GM12878 (cell line): ENCODE data around the gene MEGF11. TPM values are rescaled to one million over a fixed set of nuclear protein-coding genes. Genes with fewer than 3 reads are reported as not detected.

Experiments used
- ATAC-seq: fragments of 200-7000 bp; cut with Tn5 transposase; 3 replicates; pipeline ENCODE4 v1.9.1; 2020; ENCODE audit warnings: mild to moderate bottlenecking, moderate library complexity
- BruUV-seq: library from RNA; stranded (reverse); fragments of 400-500 nt; replicated peaks from 2 replicates; lab custom pipeline; 2021; lab: Mats Ljungman, UMichigan
- CTCF ChIA-PET: fragments of 300-600 bp; sonication (Branson Sonifier 250); formaldehyde crosslinking; extraction: SDS; loops from one replicate; lab custom pipeline; 2021; ENCODE audit warnings: inconsistent platforms; lab: Yijun Ruan, JAX
- POLR2A ChIA-PET: fragments of 350-600 bp; formaldehyde crosslinking; extraction: SDS; loops from one replicate; lab custom pipeline; 2021; ENCODE audit warnings: inconsistent platforms; lab: Charles Lee
- RAD21 ChIA-PET: fragments of 300-600 bp; sonication (Branson Sonifier 250); formaldehyde crosslinking; loops from one replicate; lab custom pipeline; 2023; ENCODE audit warnings: antibody characterized with exemption; ENCODE audit not compliant: unreplicated experiment; lab: Charles Lee
- SMC1A ChIA-PET: fragments of 300-600 bp; sonication (Branson Sonifier 250); formaldehyde crosslinking; loops from one replicate; lab custom pipeline; 2023; ENCODE audit not compliant: unreplicated experiment, uncharacterized antibody; lab: Charles Lee
- DNase-seq: peaks from one replicate; pipeline ENCODE4 v3.0.0-alpha.2; 2011; ENCODE audit warnings: low read depth, low spot score
- FAIRE-seq: peaks from 3 replicates; lab custom pipeline; 2011; peaks lifted over from hg19 to GRCh38; lab: Jason Lieb, UNC
- H2AFZ ChIP-seq: 2 replicates; pipeline ENCODE4 v1.6.0; 2011; ENCODE audit warnings: low read depth, low read length, control low read depth; ENCODE audit not compliant: control insufficient read depth
- H3K27ac ChIP-seq: 2 replicates; pipeline ENCODE4 v1.5.1; 2011; ENCODE audit warnings: control low read depth; ENCODE audit not compliant: control insufficient read depth, insufficient read depth
- H3K27me3 ChIP-seq, 2 experiments: replicated peaks in 1 of 2; 2 replicates each; pipeline versions ENCODE4 v1.6.0 to v1.6.1; 2011; ENCODE audit warnings: low read length in 1 of 2; ENCODE audit not compliant: control insufficient read depth in 2 of 2, insufficient read depth in 2 of 2
- H3K36me3 ChIP-seq, 2 experiments: 2 replicates each; pipeline ENCODE4 v1.5.1; 2011; ENCODE audit warnings: low read length in 1 of 2; ENCODE audit not compliant: control insufficient read depth in 2 of 2, insufficient read depth in 2 of 2
- H3K4me1 ChIP-seq: 2 replicates; pipeline ENCODE4 v1.6.1; 2011; ENCODE audit warnings: mild to moderate bottlenecking, low read length, moderate library complexity, mixed read lengths; ENCODE audit not compliant: control insufficient read depth, insufficient read depth
- H3K4me2 ChIP-seq: 2 replicates; pipeline ENCODE4 v1.6.0; 2011; ENCODE audit warnings: control low read depth; ENCODE audit not compliant: control insufficient read depth, insufficient read depth
- H3K4me3 ChIP-seq: fragments of 200-600 bp; sonication (generic); 2 replicates; pipeline ENCODE4 v1.5.1; 2016
- H3K79me2 ChIP-seq: 2 replicates; pipeline ENCODE4 v1.6.0; 2011; ENCODE audit warnings: low read length; ENCODE audit not compliant: control insufficient read depth, insufficient read depth
- H3K9ac ChIP-seq: 2 replicates; pipeline ENCODE4 v1.8.0; 2011; ENCODE audit warnings: low read length, control low read depth, mixed read lengths; ENCODE audit not compliant: control insufficient read depth, insufficient read depth
- H3K9me3 ChIP-seq: replicated peaks from 3 replicates; pipeline ENCODE4 v1.5.1; 2011; ENCODE audit warnings: mild to moderate bottlenecking, low read length; ENCODE audit not compliant: control insufficient read depth, insufficient read depth
- H4K20me1 ChIP-seq: 2 replicates; pipeline ENCODE4 v1.6.0; 2011; ENCODE audit not compliant: control insufficient read depth, insufficient read depth
- CEBPZ ChIP-seq: fragments of 150-350 bp; IDR thresholded peaks from 2 replicates; pipeline ENCODE4 v1.6.1; 2016; ENCODE audit warnings: low read depth, low read length
- CUX1 ChIP-seq: IDR thresholded peaks from 2 replicates; pipeline ENCODE4 v1.6.1; 2012; ENCODE audit warnings: improper control_type of control experiment, low read depth, low read length; ENCODE audit not compliant: insufficient replicate concordance
- IRF5 ChIP-seq: fragments of 450-650 bp; IDR thresholded peaks from 2 replicates; pipeline ENCODE4 v1.6.1; 2017; ENCODE audit warnings: borderline replicate concordance
- MTA2 ChIP-seq: fragments of 450-650 bp; IDR thresholded peaks from 2 replicates; pipeline ENCODE4 v1.6.1; 2016; ENCODE audit warnings: low read depth, mild to moderate bottlenecking, moderate library complexity
- PAX8 ChIP-seq: fragments of 450-650 bp; IDR thresholded peaks from 2 replicates; pipeline ENCODE4 v1.6.1; 2017; ENCODE audit warnings: mild to moderate bottlenecking, moderate library complexity
- POLR2A ChIP-seq: IDR thresholded peaks from 2 replicates; pipeline ENCODE4 v1.6.1; 2011; ENCODE audit warnings: low read depth, mild to moderate bottlenecking, low read length
- POLR2AphosphoS2 ChIP-seq: IDR thresholded peaks from 2 replicates; pipeline ENCODE4 v1.6.1; 2011; ENCODE audit warnings: low read depth, mild to moderate bottlenecking, low read length, improper control_type of control experiment, moderate library complexity
- SP1 ChIP-seq: IDR thresholded peaks from one replicate; pipeline ENCODE4 v1.6.1; 2011; ENCODE audit warnings: low read depth, low read length
- SREBF2 ChIP-seq: IDR thresholded peaks from 2 replicates; pipeline ENCODE4 v1.6.1; 2012; ENCODE audit warnings: mild to moderate bottlenecking, low read length
- TCF7 ChIP-seq: IDR thresholded peaks from 2 replicates; pipeline ENCODE4 v1.6.1; 2014; ENCODE audit warnings: antibody characterized with exemption, borderline replicate concordance
- ZBED1 ChIP-seq: IDR thresholded peaks from 2 replicates; pipeline ENCODE4 v1.6.1; 2016; ENCODE audit warnings: borderline replicate concordance
- WGBS: methylation state at CpG from one replicate; pipeline ENCODE4 v1.1.6; 2016; ENCODE audit warnings: low lambda C conversion rate; ENCODE audit not compliant: insufficient replicate concordance, insufficient coverage; ENCODE audit errors: missing lambda C conversion rate; 5-methylcytosine and 5-hydroxymethylcytosine counted together
- in situ Hi-C: fragments of 300-500 bp; cut with MboI; formaldehyde crosslinking; loops from 9 replicates; pipeline ENCODE4 v1.14.3; 2018; ENCODE audit warnings: mixed read lengths
- intact Hi-C: fragments of 100-400 bp; cut with micrococcal nuclease; formaldehyde crosslinking; loops from one replicate; pipeline ENCODE4 v1.14.2; 2022; ENCODE audit not compliant: unreplicated experiment
- polyA plus RNA-seq, 11 experiments: library from polyadenylated mRNA; depleted of rRNA in 4 of 11; unstranded in 6 of 11; stranded (reverse) in 5 of 11; fragments of >200 nt; fragmentation: Nextera tagmentation in 4 of 11; fragmentation: Illumina TruSeq in 1 of 11; extraction: Ambion mirVana in 4 of 11; extraction: Trizol in 1 of 11; gene quantifications; 1 replicate in 1 of 11; 2 replicates in 10 of 11; pipeline versions ENCODE4 v1.2.1 to v1.2.3, GENCODE V29; 2011 to 2016; ENCODE audit warnings: inconsistent platforms in 2 of 11, missing spikeins in 2 of 11, low read depth in 1 of 11
- total RNA-seq, 4 experiments: library from RNA; depleted of rRNA in 3 of 4; stranded (reverse); fragments of >200 nt in 3 of 4; fragmentation: Illumina TruSeq in 1 of 4; extraction: Trizol in 1 of 4; gene quantifications; 2 replicates each; pipeline versions ENCODE4 v1.2.1 to v1.2.3, GENCODE V29; 2013 to 2021

The MEGF11 gene
- total and polyA plus RNA-seq, 10 of the 15 experiments (the other 5 are each of a cell fraction or from before 2014, with no cell fraction given) = 0.03 to 1.7 (median 0.49) TPM

GRCh38 chr15:66238318-66238717 lies 15.2 kb downstream of the MEGF11 start (continued):
- no peak for TF ChIP-seq CUX1
- no peak for TF ChIP-seq POLR2A
- no peak for TF ChIP-seq IRF5

- no peak overlapping the region for H2AFZ ChIP-seq
- CTCF ChIA-PET = no interaction called here
- no peak overlapping the region for H3K9ac ChIP-seq
- H3K79me2 ChIP-seq = no peaks in the 10 kb centered on the region
- H3K4me1 ChIP-seq = no peaks in the 10 kb centered on the region
- no peak overlapping the region for H3K27ac ChIP-seq
- H3K27me3 ChIP-seq = peaks cover 0 to 3% of the 10 kb centered on the region in 2 experiments; a peak in 2 of 4 replicates
- H3K4me2 ChIP-seq = no peak overlapping the region
- H3K9me3 ChIP-seq = no peaks in the 10 kb centered on the region
- SMC1A ChIA-PET = no interaction called here
- no peak overlapping the region for H3K4me3 ChIP-seq
- in situ Hi-C loops (no loop called here), intact Hi-C loops (no loop called here)
- RAD21 ChIA-PET = no interaction called here
- WGBS = 39% methylated on average over 10 of the region's 10 CpGs
- H3K36me3 ChIP-seq = no peaks in the 10 kb centered on the region
- POLR2A ChIA-PET = no interaction called here
- no peak for DNase-seq
- no TSS peak for BruUV-seq
- ATAC-seq = no peak
- no peak for FAIRE-seq
- no peaks in the 10 kb centered on the region for H4K20me1 ChIP-seq
- no peak for TF ChIP-seq SP1
- TF ChIP-seq PAX8 = no peak
- no peak for TF ChIP-seq SREBF2
- no peak for TF ChIP-seq MTA2
- no peak for TF ChIP-seq POLR2AphosphoS2
- TF ChIP-seq TCF7 = no peak
- TF ChIP-seq ZBED1 = no peak
- TF ChIP-seq CEBPZ = no peak
Observed at GRCh38 chr15:66237513-66238235, 15.9 kb downstream of the MEGF11 start.
